Activated T-cell treated with anti-CD3 and anti-CD28 coated beads for 1 hour (primary cell): ENCODE results near the gene LY6G6D.
A peak's percentile ranks its signal among the peaks of the same experiment; 100 is the strongest.

ENCODE experiments used
- DNase-seq: peaks from one replicate; pipeline ENCODE4 v3.0.0-alpha.2; 2020; ENCODE audit warnings: low read depth

LY6G6D gene

GRCh38 chr6:31719001-31719400, 3.9 kb downstream of the LY6G6D start:
- DNase-seq, result no peak

DNA sequence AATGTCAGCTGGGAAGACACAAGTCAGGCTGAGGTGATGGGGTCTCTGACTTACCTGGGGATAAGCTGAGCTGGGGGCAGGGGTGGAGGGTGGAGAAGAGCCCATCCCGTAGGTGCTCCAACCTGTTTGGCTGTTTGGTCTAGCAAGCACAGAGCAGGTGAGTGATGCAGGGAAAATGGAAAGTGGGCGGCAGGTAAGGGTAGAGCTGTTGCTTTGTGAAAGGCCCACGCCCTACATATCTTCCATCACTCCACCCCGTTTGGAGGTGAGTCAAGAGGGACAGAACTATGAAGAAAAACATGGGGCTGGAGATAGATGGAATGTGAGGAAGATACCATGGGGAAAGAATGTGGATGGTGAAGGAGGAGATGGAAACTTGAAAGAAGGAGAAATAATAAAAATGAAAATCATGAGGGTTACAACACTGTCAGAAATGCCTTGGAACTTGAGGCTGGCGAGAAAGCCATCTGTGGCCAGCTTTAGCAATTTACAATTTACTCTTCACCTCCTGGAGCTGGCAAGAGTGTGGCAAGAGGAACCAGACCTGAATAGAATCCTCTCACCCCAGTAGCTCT, 5.1 kb downstream of the LY6G6D start:
- no peak for DNase-seq

DNA sequence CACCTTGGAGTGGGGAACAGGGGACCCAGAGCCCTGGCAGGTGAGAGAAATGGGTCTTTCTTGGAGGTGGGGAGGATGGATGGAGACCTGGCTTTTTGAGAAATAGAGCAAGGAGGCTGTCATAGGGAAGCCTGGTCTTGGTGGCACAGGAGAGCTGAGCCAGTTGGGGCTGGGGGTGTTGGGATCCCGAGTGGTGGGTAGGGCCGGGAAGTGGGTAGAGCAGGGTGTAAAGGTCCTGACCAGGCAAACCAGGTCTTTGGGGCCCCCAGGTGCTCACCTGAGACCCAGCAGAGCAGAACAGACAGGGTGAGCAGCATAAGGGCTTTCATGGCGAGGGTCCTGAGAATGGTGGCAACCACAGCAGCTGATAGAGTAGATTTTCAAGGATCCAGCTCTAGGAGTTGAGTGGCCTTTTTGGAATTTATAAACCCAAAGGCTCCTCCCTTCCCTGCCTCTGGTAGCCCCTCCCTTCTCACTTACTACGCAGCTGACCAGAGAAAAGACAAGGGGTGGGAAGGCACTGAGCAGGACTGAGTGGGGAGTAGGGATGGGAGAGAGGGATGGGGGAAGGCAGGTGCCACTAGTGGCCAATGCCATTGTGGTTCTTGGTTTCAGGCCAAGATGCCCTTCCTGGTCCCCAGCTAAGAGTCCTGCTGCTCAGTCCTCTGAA, 6.3 kb downstream of the LY6G6D start, which contains the start of gene LY6G6C:
LY6G6C (minus strand) TSS at position 396 of the 670 bp plus-strand sequence; CDS start at position 329, 67 bp downstream.
- DNase-seq, result no peak

DNA sequence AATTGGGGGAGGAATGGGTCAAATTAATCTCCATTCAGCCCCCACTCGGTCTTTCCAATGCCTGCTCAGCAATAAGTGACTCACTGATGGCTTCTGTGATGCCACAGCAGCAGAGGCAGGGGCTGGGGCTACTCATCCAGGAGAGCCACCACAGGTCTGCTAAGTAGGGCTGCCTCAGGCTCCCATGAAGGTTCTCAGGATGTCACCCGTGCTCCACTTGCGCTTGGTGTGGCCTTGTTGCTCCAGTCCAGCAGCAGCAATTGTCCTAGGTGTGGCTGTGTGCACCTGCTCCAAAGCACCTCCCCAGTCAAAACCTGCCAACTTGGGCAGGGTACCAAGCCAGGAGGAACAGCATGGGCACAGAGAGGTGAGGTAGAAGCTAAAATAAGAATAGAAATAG, 7.0 kb downstream of the LY6G6D start:
- DNase-seq, result no peak

- DNase-seq, result no peak
These were observed 8.3 kb downstream of the LY6G6D start, which contains the start of gene MPIG6B for GRCh38 chr6:31723245-31723979. MPIG6B (plus strand) TSS chr6:31723373; CDS start chr6:31723384, 11 bp downstream.

GRCh38 chr6:31723980-31724691, 9.0 kb downstream of the LY6G6D start:
- no peak for DNase-seq

DNA sequence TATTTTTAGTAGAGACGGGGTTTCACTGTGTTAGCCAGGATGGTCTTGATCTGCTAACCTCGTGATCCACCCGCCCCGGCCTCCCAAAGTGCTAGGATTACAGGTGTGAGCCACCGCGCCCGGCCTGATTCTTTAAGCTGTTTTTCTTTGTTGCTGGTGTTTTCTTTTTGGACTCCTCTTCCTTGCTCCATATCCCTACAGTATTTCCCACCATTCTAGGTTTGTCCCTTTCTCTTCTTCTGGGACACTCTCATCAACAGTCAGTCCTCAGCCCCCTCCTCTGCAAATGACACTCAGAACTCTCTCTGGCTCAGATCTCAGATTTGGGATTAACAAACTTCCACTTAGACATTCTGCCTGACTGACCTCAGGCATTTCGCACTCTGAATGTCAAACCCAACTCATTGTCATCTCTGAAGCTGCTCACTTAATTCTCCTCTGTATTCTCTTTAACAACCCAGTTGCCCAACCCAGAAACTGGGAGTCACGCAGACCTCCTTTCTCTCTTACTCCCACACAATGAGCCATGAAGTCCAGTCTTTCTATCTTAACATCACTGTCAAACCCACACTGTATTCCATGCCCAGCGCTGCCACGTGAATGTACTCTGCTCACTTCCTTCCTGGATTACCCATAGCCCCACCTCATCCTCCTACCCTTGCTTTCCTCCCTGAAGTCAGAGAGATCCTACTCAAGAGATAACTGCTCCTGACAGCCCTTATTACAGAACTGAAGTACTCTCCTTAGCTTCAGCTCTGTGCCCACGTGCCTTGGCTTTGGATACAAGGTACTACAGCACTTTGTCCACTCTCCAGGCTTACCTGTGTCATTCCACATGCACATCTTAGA, 10.6 kb downstream of the LY6G6D start:
- no peak for DNase-seq

GRCh38 chr6:31727034-31727716, 12.0 kb downstream of the LY6G6D start:
- DNase-seq, result no peak

GRCh38 chr6:31727717-31728671, 12.8 kb downstream of the LY6G6D start:
- no peak for DNase-seq

GRCh38 chr6:31728767-31729514, 13.8 kb downstream of the LY6G6D start, which contains the start of gene DDAH2:
DDAH2 (minus strand) TSS chr6:31729299; CDS start chr6:31729161, 138 bp downstream.
- no peak for DNase-seq

GRCh38 chr6:31729515-31729978, 14.4 kb downstream of the LY6G6D start:
- DNase-seq, result peak; percentile 75

DNA sequence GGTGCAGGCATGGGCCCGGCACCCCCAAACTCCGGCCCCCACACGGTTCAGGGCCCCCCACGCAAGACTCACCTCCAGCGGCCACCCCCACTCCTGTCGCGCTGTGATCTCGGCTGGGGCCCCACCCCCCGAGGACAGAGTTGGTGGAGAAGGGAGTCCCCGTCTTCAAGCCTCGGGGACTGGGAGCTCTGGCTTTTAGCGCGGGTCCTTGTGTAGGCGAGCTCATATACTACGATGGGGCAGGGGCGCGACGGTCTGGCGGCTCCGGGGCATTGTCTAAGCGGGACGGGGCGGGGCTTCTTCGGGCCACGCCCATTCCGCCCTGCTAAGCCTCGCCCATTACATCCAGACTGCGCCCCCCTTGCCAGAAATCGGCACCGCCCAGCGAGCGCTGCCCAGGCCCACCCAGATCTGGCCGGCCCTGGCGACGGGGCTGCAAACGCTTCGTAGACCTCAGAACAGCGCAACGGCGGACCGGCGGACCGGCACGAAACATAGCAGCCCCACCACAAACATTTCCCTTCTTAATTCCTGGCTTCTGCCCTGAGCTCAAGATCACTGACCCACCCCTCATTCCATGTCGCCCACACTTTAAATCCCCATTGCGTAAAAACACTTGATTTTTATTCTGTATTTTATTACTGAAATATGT, 15.0 kb downstream of the LY6G6D start:
- peak; percentile 54 for DNase-seq

GRCh38 chr6:31730631-31731086, 15.5 kb downstream of the LY6G6D start:
- no peak for DNase-seq

GRCh38 chr6:31732029-31732428, 16.9 kb downstream of the LY6G6D start:
- no peak for DNase-seq

DNA sequence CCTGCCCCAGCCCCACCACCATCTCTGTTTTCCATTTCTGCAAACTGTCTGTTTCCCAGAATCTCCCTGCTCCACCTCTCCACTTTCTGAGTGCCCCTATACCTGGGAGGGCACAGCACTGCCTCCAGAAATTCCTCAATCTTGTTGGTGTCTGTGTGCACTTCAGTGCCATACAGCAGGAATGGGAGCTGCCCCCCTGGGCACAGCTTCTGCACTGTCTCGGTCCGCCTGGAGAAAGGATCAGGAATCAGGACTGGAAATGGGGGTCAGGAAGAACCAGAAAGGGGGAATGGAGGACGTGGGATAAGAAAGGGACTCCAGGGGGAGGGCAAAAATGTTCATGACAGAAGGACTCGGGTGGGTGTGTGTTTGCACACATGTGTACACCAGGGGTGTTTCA, 18.6 kb downstream of the LY6G6D start:
- no peak for DNase-seq

DNA sequence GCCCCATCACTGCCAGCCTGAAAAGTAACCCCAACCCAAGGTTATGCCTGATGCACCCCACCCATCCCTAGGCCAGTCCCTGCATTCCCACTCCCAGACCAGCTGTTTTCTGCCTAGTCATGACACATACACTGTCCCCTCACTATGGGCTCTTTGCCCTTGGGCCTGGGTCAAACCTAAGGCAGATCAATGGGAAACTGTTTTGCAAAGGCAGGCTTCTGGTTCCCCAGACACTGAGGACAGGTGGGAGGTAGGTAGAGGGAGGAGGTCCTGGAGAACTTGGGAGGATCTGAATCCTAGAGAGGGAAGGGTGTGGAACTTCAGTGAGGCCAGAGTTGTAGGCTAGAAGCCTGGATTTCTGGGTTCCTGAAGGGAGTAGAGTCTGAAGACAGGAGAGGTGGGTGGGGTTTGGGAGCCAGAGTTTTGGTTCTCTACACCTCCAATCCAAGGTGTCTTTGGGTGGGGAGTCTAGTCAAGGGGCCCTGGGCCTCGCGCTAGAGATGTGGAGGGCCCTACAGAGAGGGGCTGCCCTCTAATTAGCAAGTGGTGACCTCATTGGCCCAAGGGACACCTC, 19.2 kb downstream of the LY6G6D start:
- no peak for DNase-seq

GRCh38 chr6:31734821-31735406, 19.8 kb downstream of the LY6G6D start:
- peak; percentile 35 for DNase-seq
